Jurkat, Clone E6-1 (cell line): ENCODE results near the gene PELI3. TPM values are rescaled to one million over a fixed set of nuclear protein-coding genes. Genes with fewer than 3 reads are reported as not detected.
"Not testable (repeated sequence)": the region's sequence is repeated elsewhere in the genome, so short reads cannot be mapped to it uniquely, and the experiment has no call there.

Experiments used
- DNase-seq: peaks from one replicate; pipeline ENCODE4 v3.0.0-alpha.2; 2011; ENCODE audit warnings: low read depth, low spot score
- H3K4me3 ChIP-seq: 2 replicates; pipeline ENCODE4 v1.5.1; 2011; ENCODE audit warnings: mild to moderate bottlenecking, low read length, control low read depth, moderate library complexity
- polyA plus RNA-seq: library from polyadenylated mRNA; unstranded; fragments of >200 nt; gene quantifications from one replicate; pipeline ENCODE4 v1.2.1, GENCODE V29; 2012; ENCODE audit warnings: missing spikeins; ENCODE audit not compliant: insufficient read length, insufficient read depth

The PELI3 gene
- 5.3 TPM for polyA plus RNA-seq

- DNase-seq = peak; percentile 82
- peak within 1 kb of the TSS; percentile 61 for H3K4me3 ChIP-seq
Observed at GRCh38 chr11:66466225-66467033, at the start of gene PELI3. TSS of gene PELI3 (plus strand) at chr11:66466905. CDS start at chr11:66468129, 1,224 bp downstream.

- DNase-seq = no peak
- H3K4me3 ChIP-seq = no peak overlapping the region
Observed at GRCh38 chr11:66417000-66417399, 49.7 kb upstream of the PELI3 start.

GRCh38 chr11:66418168-66418985, 48.3 kb upstream of the PELI3 start:
- H3K4me3 ChIP-seq = no peak overlapping the region
- peak; percentile 74 for DNase-seq

GRCh38 chr11:66418986-66419308, 47.8 kb upstream of the PELI3 start:
- no peak for DNase-seq
- H3K4me3 ChIP-seq = no peak overlapping the region

- DNase-seq = no peak
- no peak overlapping the region for H3K4me3 ChIP-seq
Observed at GRCh38 chr11:66419825-66420224, 46.9 kb upstream of the PELI3 start.

GRCh38 chr11:66420671-66421476, 45.8 kb upstream of the PELI3 start, which contains the start of gene NPAS4:
TSS of gene NPAS4 (plus strand) at chr11:66421035. CDS start at chr11:66421180, 145 bp downstream.
- DNase-seq = no peak
- H3K4me3 ChIP-seq = no peak within 1 kb of the TSS

- peak; percentile 78 for DNase-seq
- no peak overlapping the region for H3K4me3 ChIP-seq
Observed at GRCh38 chr11:66421492-66422205, 45.1 kb upstream of the PELI3 start.

GRCh38 chr11:66426314-66426713, 40.4 kb upstream of the PELI3 start:
- no peak overlapping the region for H3K4me3 ChIP-seq
- no peak for DNase-seq

GRCh38 chr11:66428933-66429332, 37.8 kb upstream of the PELI3 start:
- no peak for DNase-seq
- no peak overlapping the region for H3K4me3 ChIP-seq

GRCh38 chr11:66429983-66430602, 36.6 kb upstream of the PELI3 start:
- peak; percentile 50 for DNase-seq

GRCh38 chr11:66431287-66431686, 35.4 kb upstream of the PELI3 start:
- not testable (repeated sequence) for H3K4me3 ChIP-seq, DNase-seq

More at GRCh38 chr11:66429983-66430602, 36.6 kb upstream of the PELI3 start:
- no peak overlapping the region for H3K4me3 ChIP-seq

GRCh38 chr11:66431871-66432329, 34.8 kb upstream of the PELI3 start:
- H3K4me3 ChIP-seq, DNase-seq: not testable (repeated sequence)

- no peak overlapping the region for H3K4me3 ChIP-seq
- no peak for DNase-seq
Observed at GRCh38 chr11:66432597-66432996, 34.1 kb upstream of the PELI3 start.

GRCh38 chr11:66437979-66438503, 28.7 kb upstream of the PELI3 start:
- peak overlapping the region; percentile 98 for H3K4me3 ChIP-seq
- DNase-seq = no peak

- H3K4me3 ChIP-seq = peak within 1 kb of the TSS; percentile 98
- DNase-seq = peak; percentile 94
Observed at GRCh38 chr11:66438504-66439466, 27.9 kb upstream of the PELI3 start, which contains the start of gene MRPL11. TSS of gene MRPL11 (minus strand) at chr11:66438848. CDS start at chr11:66438754, 94 bp downstream.

GRCh38 chr11:66440101-66440939, 26.4 kb upstream of the PELI3 start:
- H3K4me3 ChIP-seq = not testable (repeated sequence)

More at GRCh38 chr11:66440101-66440939, 26.4 kb upstream of the PELI3 start:
- not testable (repeated sequence) for DNase-seq
